Psoas muscle (tissue), 8 donors: ENCODE data around the gene COL18A1. TPM values are rescaled to one million over a fixed set of nuclear protein-coding genes. Genes with fewer than 3 reads are reported as not detected.
A peak's percentile ranks its signal among the peaks of the same experiment; 100 is the strongest.

Source experiments
- ATAC-seq, 4 donors: fragments of 200-7000 bp; cut with Tn5 transposase; one replicate each; pipeline ENCODE4 v1.9.1; 2020; ENCODE audit warnings: moderate library complexity in 3 of 4, mild to moderate bottlenecking in 2 of 4
- DNase-seq, 2 donors: peaks; one replicate each; pipeline ENCODE4 v3.0.0-alpha.2; 2020
- H3K27ac ChIP-seq: fragments of 200-600 bp; one replicate; pipeline ENCODE4 v1.8.0; 2022
- H3K27me3 ChIP-seq, 3 donors: fragments of 200-600 bp in 1 of 3; one replicate each; pipeline versions ENCODE4 v1.6.1 to v1.8.0; 2013 to 2022; ENCODE audit warnings: low read length in 2 of 3, mild to moderate bottlenecking in 2 of 3, moderate library complexity in 1 of 3; ENCODE audit not compliant: insufficient read depth in 3 of 3
- H3K36me3 ChIP-seq, 2 donors: fragments of 200-600 bp in 1 of 2; one replicate each; pipeline versions ENCODE4 v1.6.1 to v1.8.0; 2013 to 2022; ENCODE audit warnings: low read depth in 1 of 2, mild to moderate bottlenecking in 1 of 2, moderate library complexity in 1 of 2; ENCODE audit not compliant: insufficient read depth in 1 of 2
- H3K4me1 ChIP-seq: fragments of 200-600 bp; one replicate; pipeline ENCODE4 v1.8.0; 2022
- H3K4me3 ChIP-seq: fragments of 200-600 bp; one replicate; pipeline ENCODE4 v1.8.0; 2022; ENCODE audit warnings: mild to moderate bottlenecking
- H3K9me3 ChIP-seq: fragments of 200-600 bp; one replicate; pipeline ENCODE4 v1.8.0; 2022
- CTCF ChIP-seq: fragments of 200-600 bp; IDR thresholded peaks from one replicate; pipeline ENCODE4 v1.8.0; 2022; ENCODE audit warnings: antibody characterized with exemption
- WGBS, 3 donors: extraction: QIAGEN DNeasy Blood & Tissue Kit; methylation state at CpG; one replicate each; pipeline versions ENCODE4 v1.1.6 to v1.1.7; 2013; 5-methylcytosine and 5-hydroxymethylcytosine counted together
- intact Hi-C, 2 donors: fragments of 100-400 bp; cut with DNase I; formaldehyde crosslinking; loops; one replicate each; pipeline versions ENCODE4 v1.11.0 to v1.14.2; 2022
- polyA plus RNA-seq, 3 donors: library from polyadenylated mRNA; stranded (reverse); fragments of 200-250 nt; gene quantifications; one replicate each; pipeline ENCODE4 v1.2.3, GENCODE V29; 2013
- total RNA-seq, 4 donors: library from RNA; stranded (reverse); fragmentation: NEBNext Ultra II Directional in 2 of 4; extraction: Animal tissue kit (Norgen Biotek cat#: 25700) in 2 of 4; gene quantifications; one replicate each; pipeline versions ENCODE4 v1.2.1 to v1.2.4, GENCODE V29; 2021 to 2023
- donor health status: healthy with polysubstance abuse.
- donor health status: DM: no; HTN: no; CAD: no; lungs with moderate emphysema.
- donor health status: Bipolar disorder and iron deficiency.
- donor health status: healthy.
- donor health status: DM: yes; HTN: yes; CAD: no.
- donor health status: DM: no; HTN: no; CAD: no.
- donor health status: DM: no; HTN: no; CAD: no.
- donor health status: DM: yes; HTN: yes; CAD: no.

Gene COL18A1
- total and polyA plus RNA-seq, 7 donors, result 4.8 to 25.3 (median 12.1) TPM

GRCh38 chr21:45537746-45538291, 132.9 kb downstream of the COL18A1 start:
- WGBS, 3 donors, result 90 to 94% (median 94%) methylated on average over 27 of the region's 27 CpGs
- H3K4me3 ChIP-seq, result no peak overlapping the region
- ATAC-seq (no peak), DNase-seq (peak; percentile 8 to 39)
- H3K9me3 ChIP-seq, result no peaks in the 10 kb centered on the region
- no peak overlapping the region for H3K27ac ChIP-seq
- no peaks in the 10 kb centered on the region for H3K27me3 ChIP-seq
- intact Hi-C loops, result no loop called here
- H3K4me1 ChIP-seq, result peaks cover 14% of the 10 kb centered on the region
- no peak for TF ChIP-seq CTCF
- H3K36me3 ChIP-seq, result no peaks in the 10 kb centered on the region

- H3K4me3 ChIP-seq, result no peak overlapping the region
- ATAC-seq (no peak), DNase-seq (peak; percentile 11 to 53)
- no peaks in the 10 kb centered on the region for H3K36me3 ChIP-seq
- intact Hi-C loops, result no loop called here
- WGBS, 3 donors, result 93 to 94% (median 94%) methylated on average over 31 of the region's 31 CpGs
- peaks cover 14% of the 10 kb centered on the region for H3K4me1 ChIP-seq
- H3K27me3 ChIP-seq, result no peaks in the 10 kb centered on the region
- no peaks in the 10 kb centered on the region for H3K9me3 ChIP-seq
- H3K27ac ChIP-seq, result no peak overlapping the region
- TF ChIP-seq CTCF, result no peak
Observed at GRCh38 chr21:45538381-45539045, 133.5 kb downstream of the COL18A1 start.

- whole genome bisulfite sequencing, 3 donors, result 78 to 87% (median 80%) methylated on average over 17 of the region's 17 CpGs
- DNase-seq (peak in 1 of 2 donors; percentile 39), ATAC-seq (no peak)
- Histone ChIP-seq H3K27me3 (no peaks in the 10 kb centered on the region), H3K36me3 (no peaks in the 10 kb centered on the region), H3K9me3 (no peaks in the 10 kb centered on the region), H3K4me3 (no peak overlapping the region), H3K4me1 (peaks cover 12% of the 10 kb centered on the region), H3K27ac (no peak overlapping the region)
- intact Hi-C loops, result no loop called here
- no peak for TF ChIP-seq CTCF
Observed at GRCh38 chr21:45539046-45539795, 134.3 kb downstream of the COL18A1 start.

GRCh38 chr21:45539796-45540600, 135.0 kb downstream of the COL18A1 start:
- no peaks in the 10 kb centered on the region for H3K36me3 ChIP-seq
- no peak overlapping the region for H3K4me3 ChIP-seq
- DNase-seq, result peak in 1 of 2 donors; percentile 19
- no peak for TF ChIP-seq CTCF
- no peaks in the 10 kb centered on the region for H3K9me3 ChIP-seq
- 94% methylated on average over 24 of the region's 24 CpGs for WGBS, 3 donors
- intact Hi-C loops, result no loop called here
- peaks cover 5% of the 10 kb centered on the region for H3K4me1 ChIP-seq
- no peak for ATAC-seq
- no peaks in the 10 kb centered on the region for H3K27me3 ChIP-seq
- no peak overlapping the region for H3K27ac ChIP-seq
